GM23338 (cell line): ENCODE results near the gene PEX19. TPM values are rescaled to one million over a fixed set of nuclear protein-coding genes. Genes with fewer than 3 reads are reported as not detected.

Source experiments
- ATAC-seq: fragments of 200-7000 bp; cut with Tn5 transposase; 3 replicates; pipeline ENCODE4 v1.9.1; 2020
- DNase-seq: peaks from one replicate; pipeline ENCODE4 v3.0.0-alpha.2; 2015; ENCODE audit warnings: low spot score
- H2AFZ ChIP-seq: fragments of 200-600 bp; sonication (generic); 2 replicates; pipeline ENCODE4 v1.8.0; 2016; ENCODE audit warnings: antibody characterized with exemption, mild to moderate bottlenecking, moderate library complexity
- H3F3A ChIP-seq: fragments of 200-600 bp; sonication (generic); replicated peaks from 2 replicates; pipeline ENCODE4 v1.8.0; 2017; ENCODE audit warnings: antibody characterized with exemption, mixed run types, low read depth
- H3K27ac ChIP-seq: fragments of 200-600 bp; sonication (generic); 2 replicates; pipeline ENCODE4 v1.6.1; 2016; ENCODE audit warnings: low read depth
- H3K27me3 ChIP-seq: fragments of 200-600 bp; sonication (generic); 2 replicates; pipeline ENCODE4 v1.8.0; 2016; ENCODE audit warnings: mild to moderate bottlenecking, mixed run types, moderate library complexity; ENCODE audit not compliant: insufficient read depth
- H3K36me3 ChIP-seq: fragments of 200-600 bp; sonication (generic); 2 replicates; pipeline ENCODE4 v1.8.0; 2016; ENCODE audit warnings: mild to moderate bottlenecking; ENCODE audit not compliant: insufficient read depth
- H3K4me1 ChIP-seq: fragments of 200-600 bp; sonication (generic); 2 replicates; pipeline ENCODE4 v1.8.0; 2016; ENCODE audit warnings: mild to moderate bottlenecking, moderate library complexity; ENCODE audit not compliant: insufficient read depth
- H3K4me2 ChIP-seq: fragments of 200-600 bp; sonication (generic); 2 replicates; pipeline ENCODE4 v1.7.1; 2017; ENCODE audit warnings: mixed run types
- H3K4me3 ChIP-seq: fragments of 200-600 bp; sonication (generic); 2 replicates; pipeline ENCODE4 v1.6.1; 2016; ENCODE audit warnings: mixed run types
- H3K79me2 ChIP-seq: fragments of 200-600 bp; sonication (generic); replicated peaks from 2 replicates; pipeline ENCODE4 v1.8.0; 2017; ENCODE audit warnings: mild to moderate bottlenecking; ENCODE audit not compliant: insufficient read depth
- H3K9me2 ChIP-seq: fragments of 200-600 bp; sonication (generic); 2 replicates; pipeline ENCODE4 v1.8.0; 2017; ENCODE audit not compliant: insufficient read depth
- H4K20me1 ChIP-seq: fragments of 200-600 bp; sonication (generic); replicated peaks from 2 replicates; pipeline ENCODE4 v1.8.0; 2017; ENCODE audit warnings: mild to moderate bottlenecking; ENCODE audit not compliant: insufficient read depth
- H3K27ac Mint-ChIP-seq: 2 replicates; pipeline ENCODE4 v1.8.0; 2020; ENCODE audit warnings: inconsistent platforms, mild to moderate bottlenecking, moderate library complexity, mixed read lengths
- H3K27me3 Mint-ChIP-seq: 3 replicates; pipeline ENCODE4 v1.8.0; 2022; ENCODE audit warnings: low read depth, mild to moderate bottlenecking, moderate library complexity, mixed read lengths, inconsistent platforms; ENCODE audit not compliant: insufficient read depth, poor library complexity
- H3K36me3 Mint-ChIP-seq: 3 replicates; pipeline ENCODE4 v1.8.0; 2021; ENCODE audit warnings: low read depth, mild to moderate bottlenecking, inconsistent platforms, moderate library complexity, mixed read lengths
- H3K4me1 Mint-ChIP-seq: 3 replicates; pipeline ENCODE4 v1.8.0; 2020; ENCODE audit warnings: mild to moderate bottlenecking, inconsistent platforms, mixed read lengths
- H3K4me3 Mint-ChIP-seq: 3 replicates; pipeline ENCODE4 v1.8.0; 2021; ENCODE audit warnings: moderate library complexity, mild to moderate bottlenecking, inconsistent platforms, mixed read lengths
- H3K9me3 Mint-ChIP-seq: 3 replicates; pipeline ENCODE4 v1.8.0; 2020; ENCODE audit warnings: moderate library complexity, mild to moderate bottlenecking, inconsistent platforms, mixed read lengths
- CREB1 ChIP-seq: fragments of 250-450 bp; sonication (Bioruptor Pico); IDR thresholded peaks from 2 replicates; pipeline ENCODE4 v1.5.0; 2020; ENCODE audit warnings: low read depth, mild to moderate bottlenecking, moderate library complexity
- CTCF ChIP-seq, 2 experiments: fragments of 200-600 bp in 1 of 2; sonication (generic) in 1 of 2; conservative IDR thresholded peaks; 2 replicates each; pipeline versions ENCODE4 v1.5.1 to v1.6.1; 2016 to 2017; ENCODE audit warnings: antibody characterized with exemption in 2 of 2, low read depth in 2 of 2, mild to moderate bottlenecking in 2 of 2, moderate library complexity in 1 of 2
- ETS1 ChIP-seq: IDR thresholded peaks from 2 replicates; pipeline ENCODE4 v1.6.1; 2016; ENCODE audit warnings: antibody characterized with exemption
- EZH2 ChIP-seq: fragments of 200-600 bp; sonication (generic); IDR thresholded peaks from one replicate; pipeline ENCODE4 v1.8.0; 2017; ENCODE audit warnings: antibody characterized with exemption, mild to moderate bottlenecking, low read depth; ENCODE audit not compliant: unreplicated experiment
- EZH2phosphoT487 ChIP-seq: fragments of 200-600 bp; sonication (generic); IDR thresholded peaks from one replicate; pipeline ENCODE4 v1.8.1; 2018; ENCODE audit warnings: antibody characterized with exemption; ENCODE audit not compliant: unreplicated experiment
- JUNB ChIP-seq: IDR thresholded peaks from one replicate; pipeline ENCODE4 v1.6.1; 2016; ENCODE audit warnings: antibody characterized with exemption; ENCODE audit not compliant: unreplicated experiment
- NANOG ChIP-seq: IDR thresholded peaks from 2 replicates; pipeline ENCODE4 v1.6.1; 2016; ENCODE audit warnings: antibody characterized with exemption, borderline replicate concordance
- POLR2AphosphoS5 ChIP-seq: IDR thresholded peaks from 2 replicates; pipeline ENCODE4 v1.6.1; 2016; ENCODE audit warnings: antibody characterized with exemption, low read depth
- REST ChIP-seq: IDR thresholded peaks from one replicate; pipeline ENCODE4 v1.6.1; 2018; ENCODE audit warnings: antibody characterized with exemption; ENCODE audit not compliant: unreplicated experiment
- STAT1 ChIP-seq: IDR thresholded peaks from one replicate; pipeline ENCODE4 v1.6.1; 2016; ENCODE audit warnings: antibody characterized with exemption; ENCODE audit not compliant: unreplicated experiment
- ZNF114 ChIP-seq: fragments of 250-450 bp; sonication (Bioruptor Pico); IDR thresholded peaks from 2 replicates; pipeline ENCODE4 v1.5.0; 2020; ENCODE audit warnings: mild to moderate bottlenecking, moderate library complexity
- ZNF331 ChIP-seq: fragments of 250-450 bp; sonication (Bioruptor Pico); IDR thresholded peaks from 2 replicates; pipeline ENCODE4 v1.5.0; 2020; ENCODE audit warnings: low read depth, mild to moderate bottlenecking, moderate library complexity
- polyA plus RNA-seq: library from polyadenylated mRNA; unstranded; fragments of >200 nt; fragmentation: Nextera tagmentation; extraction: Ambion mirVana; gene quantifications from 2 replicates; pipeline ENCODE4 v1.2.1, GENCODE V29; 2016
- total RNA-seq: library from RNA; depleted of rRNA; stranded (reverse); fragments of >200 nt; shearing (Covaris generic); gene quantifications from 2 replicates; pipeline ENCODE4 v1.2.3, GENCODE V29; 2014

The PEX19 gene
- total and polyA plus RNA-seq, 2 experiments from 2014 or later = 21.8 to 56.7 TPM

GRCh38 chr1:160236806-160237205, 48.1 kb downstream of the PEX19 start:
- DNase-seq (no peak), ATAC-seq (no peak)
- Histone ChIP-seq H3K4me2 (no peak overlapping the region), H4K20me1 (peaks cover 26% of the 10 kb centered on the region), H2AFZ (no peak overlapping the region), H3K9me2 (no peaks in the 10 kb centered on the region), H3K27ac (no peak overlapping the region), H3K27me3 (no peaks in the 10 kb centered on the region), H3K4me1 (no peaks in the 10 kb centered on the region), H3K79me2 (no peaks in the 10 kb centered on the region; the same call in 1 of the 2 replicates), H3F3A (peaks cover 8% of the 10 kb centered on the region), H3K36me3 (peaks cover 50% of the 10 kb centered on the region), H3K4me3 (no peak overlapping the region)
- TF ChIP-seq CTCF (conservative IDR thresholded peaks at IDR 0.05; ENCODE audit: low read depth in 2 of 2) (no peak), CREB1 (no peak), STAT1 (no peak), ZNF114 (CRISPR knock-in tag) (no peak), POLR2AphosphoS5 (no peak), REST (no peak), NANOG (no peak), JUNB (no peak), EZH2 (no peak), ZNF331 (no peak), ETS1 (no peak), EZH2phosphoT487 (no peak)
- no peaks in the 10 kb centered on the region for H3K9me3 Mint-ChIP-seq
- H3K27ac Mint-ChIP-seq = no peak overlapping the region
- H3K4me3 Mint-ChIP-seq = no peak overlapping the region
- peaks cover 52% of the 10 kb centered on the region for H3K36me3 Mint-ChIP-seq
- H3K27me3 Mint-ChIP-seq = no peaks in the 10 kb centered on the region
- no peaks in the 10 kb centered on the region; the same call in 2 of the 3 replicates for H3K4me1 Mint-ChIP-seq
